Measurements from ENCODE around the gene GHR.
"Not testable (repeated sequence)": the region's sequence is repeated elsewhere in the genome, so short reads cannot be mapped to it uniquely, and the experiment has no call there.

GHR gene

DNA sequence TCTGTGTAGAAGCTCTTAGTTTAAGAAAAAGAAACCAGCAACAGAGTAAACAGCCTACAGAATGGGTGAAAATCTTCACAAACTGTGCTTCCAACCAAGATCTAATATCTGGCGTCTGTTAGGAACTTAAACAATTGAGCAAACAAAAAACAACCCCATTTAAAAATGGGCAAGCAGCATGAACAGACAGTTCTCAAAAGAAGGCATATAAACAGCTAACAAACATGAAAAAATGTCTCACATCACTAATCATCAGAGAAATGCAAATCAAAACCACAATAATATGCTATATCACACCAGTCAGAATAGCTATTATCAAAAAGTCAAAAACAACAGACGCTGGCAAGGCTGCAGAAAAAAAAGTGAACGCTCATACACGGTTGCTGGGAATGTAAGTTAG lies 249.7 kb downstream of the GHR start:
- TF ChIP-seq, protein P1, sequence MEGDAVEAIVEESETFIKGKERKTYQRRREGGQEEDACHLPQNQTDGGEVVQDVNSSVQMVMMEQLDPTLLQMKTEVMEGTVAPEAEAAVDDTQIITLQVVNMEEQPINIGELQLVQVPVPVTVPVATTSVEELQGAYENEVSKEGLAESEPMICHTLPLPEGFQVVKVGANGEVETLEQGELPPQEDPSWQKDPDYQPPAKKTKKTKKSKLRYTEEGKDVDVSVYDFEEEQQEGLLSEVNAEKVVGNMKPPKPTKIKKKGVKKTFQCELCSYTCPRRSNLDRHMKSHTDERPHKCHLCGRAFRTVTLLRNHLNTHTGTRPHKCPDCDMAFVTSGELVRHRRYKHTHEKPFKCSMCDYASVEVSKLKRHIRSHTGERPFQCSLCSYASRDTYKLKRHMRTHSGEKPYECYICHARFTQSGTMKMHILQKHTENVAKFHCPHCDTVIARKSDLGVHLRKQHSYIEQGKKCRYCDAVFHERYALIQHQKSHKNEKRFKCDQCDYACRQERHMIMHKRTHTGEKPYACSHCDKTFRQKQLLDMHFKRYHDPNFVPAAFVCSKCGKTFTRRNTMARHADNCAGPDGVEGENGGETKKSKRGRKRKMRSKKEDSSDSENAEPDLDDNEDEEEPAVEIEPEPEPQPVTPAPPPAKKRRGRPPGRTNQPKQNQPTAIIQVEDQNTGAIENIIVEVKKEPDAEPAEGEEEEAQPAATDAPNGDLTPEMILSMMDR (IDR thresholded peaks at IDR 0.05) = no peak
- H3K4me3 ChIP-seq = no peak overlapping the region
- DNase-seq (ENCODE audit: low spot score) = no peak

DNA sequence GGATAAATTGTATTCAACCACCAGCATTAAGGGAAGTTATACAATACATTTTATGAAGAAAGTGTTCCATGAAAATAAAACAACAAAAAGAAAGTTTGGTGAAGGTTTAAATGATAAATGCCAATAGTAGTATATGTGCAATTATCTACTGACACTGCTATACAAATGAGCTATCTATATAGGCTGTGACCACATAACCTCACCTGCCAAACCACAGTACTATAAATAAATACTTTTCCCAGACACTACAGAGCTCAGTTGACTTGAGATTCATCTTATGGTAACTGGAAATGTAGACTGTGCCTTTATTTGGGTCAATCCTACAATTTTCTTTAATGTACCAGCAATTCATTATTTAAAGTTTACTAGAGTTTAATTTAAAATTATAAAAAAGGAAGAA lies 252.4 kb downstream of the GHR start:
- DNase-seq (ENCODE audit: low spot score) = no peak
- TF ChIP-seq, protein P1 (IDR thresholded peaks at IDR 0.05) = no peak
- no peak overlapping the region for H3K4me3 ChIP-seq
- H3K27ac ChIP-seq = no peak overlapping the region

More for the DNA sequence above, 249.7 kb downstream of the GHR start:
- H3K27ac ChIP-seq = no peak overlapping the region

DNA sequence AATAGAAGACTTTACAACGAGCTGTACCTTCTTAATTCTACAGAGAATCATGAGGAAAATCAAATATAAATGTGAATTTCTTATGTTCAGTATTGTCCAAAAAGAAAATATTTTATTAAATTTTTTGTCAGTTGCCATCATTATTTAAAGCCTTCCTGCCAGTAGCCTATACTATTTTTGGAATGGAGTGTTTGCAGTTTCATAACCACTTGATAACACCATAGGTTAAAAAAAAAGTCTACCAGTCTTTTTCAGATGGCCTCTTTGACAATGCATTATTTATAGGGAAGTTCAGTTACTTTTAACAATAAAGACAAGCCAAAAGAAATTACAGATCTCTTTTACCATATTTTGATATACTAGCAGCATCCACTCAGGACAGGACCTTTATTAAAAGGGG lies 253.1 kb downstream of the GHR start:
- DNase-seq (ENCODE audit: low spot score) = no peak
- Histone ChIP-seq H3K4me3 (no peak overlapping the region), H3K27ac (no peak overlapping the region)
- TF ChIP-seq, protein P1 (IDR thresholded peaks at IDR 0.05) = no peak

DNA sequence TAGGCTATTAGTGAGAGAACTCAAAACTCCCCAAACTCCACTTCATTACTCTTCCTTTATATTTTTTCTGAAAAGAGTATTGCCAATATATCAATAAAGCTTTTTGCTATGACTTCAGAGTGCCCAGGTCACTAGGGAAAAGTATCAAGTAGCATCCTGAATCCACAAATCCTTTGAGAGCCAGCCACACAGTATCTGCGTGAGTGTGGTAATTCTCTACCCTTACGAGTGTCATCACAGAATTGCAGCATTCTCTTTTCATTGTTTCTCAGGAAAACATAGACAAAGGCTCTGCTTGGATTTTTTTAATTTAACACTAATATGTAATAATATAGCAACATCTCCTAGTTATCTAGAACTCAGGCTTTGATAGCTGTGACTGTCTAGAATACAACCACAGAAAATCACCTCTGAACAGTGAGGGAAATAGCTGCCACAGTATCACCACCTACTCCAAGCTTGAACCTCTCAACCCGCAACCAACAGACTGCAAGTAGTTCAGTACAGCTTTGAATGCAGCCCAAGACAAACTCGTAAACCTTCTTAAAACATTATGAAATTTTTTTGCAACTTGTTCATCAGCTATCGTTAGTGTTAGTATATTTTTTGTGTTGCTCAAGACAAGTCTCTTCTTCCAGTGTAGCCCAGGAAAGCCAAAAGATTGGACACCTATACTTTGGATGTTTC lies 254.1 kb downstream of the GHR start:
- H3K4me3 ChIP-seq = no peak overlapping the region
- no peak overlapping the region for H3K27ac ChIP-seq
- DNase-seq (ENCODE audit: low spot score) = no peak
- TF ChIP-seq, protein P1 (IDR thresholded peaks at IDR 0.05) = no peak

DNA sequence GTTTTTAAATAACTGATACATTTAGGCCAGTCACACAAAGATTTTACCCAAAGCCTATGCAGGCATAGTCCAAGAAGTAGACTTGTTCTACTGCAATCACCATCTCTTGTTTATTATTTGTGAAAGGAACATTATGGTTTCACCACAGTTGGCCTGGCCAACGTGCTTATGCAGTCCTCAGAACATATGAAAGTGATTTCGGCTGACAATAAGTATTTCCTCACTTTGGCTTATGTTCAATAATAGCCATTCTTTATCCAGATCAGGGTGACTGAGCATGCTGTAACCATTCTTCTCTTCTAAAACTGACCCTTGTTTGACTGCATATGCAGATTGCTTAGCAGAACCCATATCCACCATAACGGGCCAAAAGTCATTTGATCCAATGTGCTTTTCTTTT lies 256.8 kb downstream of the GHR start:
- H3K4me3 ChIP-seq = no peak overlapping the region
- DNase-seq (ENCODE audit: low spot score) = no peak
- TF ChIP-seq, protein P1 (IDR thresholded peaks at IDR 0.05) = no peak
- H3K27ac ChIP-seq = no peak overlapping the region

DNA sequence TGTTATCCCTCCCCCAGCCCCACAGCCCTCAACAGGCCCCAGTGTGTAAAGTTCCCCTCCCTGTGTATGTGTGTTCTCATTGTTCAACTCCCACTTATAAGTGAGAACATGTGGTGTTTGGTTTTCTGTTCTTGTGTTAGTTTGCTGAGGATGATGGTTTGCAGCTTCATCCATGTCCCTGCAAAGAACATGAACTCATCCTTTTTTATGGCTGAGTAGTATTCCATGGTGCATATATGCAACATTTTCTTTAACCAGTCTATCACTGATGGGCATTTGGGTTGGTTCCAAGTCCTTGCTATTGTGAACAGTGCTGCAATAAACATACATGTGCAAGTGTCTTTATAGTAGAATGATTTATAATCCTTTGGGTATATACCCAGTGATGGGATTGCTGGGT lies 261.8 kb downstream of the GHR start:
- H3K4me3 ChIP-seq; DNase-seq (ENCODE audit: low spot score); H3K27ac ChIP-seq: not testable (repeated sequence)

DNA sequence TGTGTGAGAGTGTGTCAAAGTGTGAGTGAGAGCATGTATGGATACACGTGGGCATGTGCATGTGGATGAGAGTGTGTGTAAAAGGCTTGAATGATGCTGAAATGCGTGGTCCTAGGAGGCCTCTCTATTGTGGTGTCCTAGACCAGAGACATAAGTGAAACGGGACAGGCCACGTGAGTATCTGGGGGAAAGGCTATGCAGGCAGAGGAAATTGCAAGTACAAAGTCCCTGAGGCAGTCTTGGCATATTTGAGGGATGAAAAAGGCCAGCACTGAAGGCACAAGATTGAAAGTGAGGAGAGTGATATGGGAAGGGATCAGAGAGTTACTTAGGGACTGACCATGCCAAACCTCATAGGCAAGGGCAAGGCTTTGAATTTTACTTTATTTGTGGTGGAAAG lies 266.2 kb downstream of the GHR start:
- H3K4me3 ChIP-seq = no peak overlapping the region
- H3K27ac ChIP-seq = no peak overlapping the region
- TF ChIP-seq, protein P1 (IDR thresholded peaks at IDR 0.05) = no peak
- DNase-seq (ENCODE audit: low spot score) = no peak

Measured in coronary artery (tissue), 2 donors.